Measurements from ENCODE around the gene ASIC4.

Gene ASIC4

DNA sequence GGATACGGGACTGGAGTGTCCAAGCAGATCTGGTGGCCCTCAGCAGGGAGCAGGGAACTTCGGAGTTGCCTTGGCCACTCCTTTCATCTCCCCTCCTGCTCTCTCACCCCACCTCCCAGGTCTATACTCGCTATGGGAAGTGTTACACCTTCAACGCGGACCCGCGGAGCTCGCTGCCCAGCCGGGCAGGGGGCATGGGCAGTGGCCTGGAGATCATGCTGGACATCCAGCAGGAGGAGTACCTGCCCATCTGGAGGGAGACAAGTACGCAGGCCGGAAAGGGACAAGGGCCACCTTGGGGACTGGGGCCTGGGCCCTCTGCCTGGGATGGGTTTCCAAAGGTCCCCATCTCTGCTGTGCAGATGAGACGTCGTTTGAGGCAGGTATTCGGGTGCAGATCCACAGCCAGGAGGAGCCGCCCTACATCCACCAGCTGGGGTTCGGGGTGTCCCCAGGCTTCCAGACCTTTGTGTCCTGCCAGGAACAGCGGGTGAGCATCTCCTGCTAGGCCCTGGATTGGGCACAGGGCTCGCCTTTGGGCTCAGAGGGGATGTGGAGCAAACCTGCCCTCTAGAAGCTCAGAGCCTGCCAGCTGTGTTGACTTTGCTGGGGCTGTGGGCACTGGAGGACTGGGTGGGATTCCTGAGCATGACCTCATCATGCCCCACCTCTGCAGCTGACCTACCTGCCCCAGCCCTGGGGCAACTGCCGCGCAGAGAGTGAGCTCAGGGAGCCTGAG is 17.5 kb downstream of the ASIC4 start:
- TF ChIP-seq, protein P1, sequence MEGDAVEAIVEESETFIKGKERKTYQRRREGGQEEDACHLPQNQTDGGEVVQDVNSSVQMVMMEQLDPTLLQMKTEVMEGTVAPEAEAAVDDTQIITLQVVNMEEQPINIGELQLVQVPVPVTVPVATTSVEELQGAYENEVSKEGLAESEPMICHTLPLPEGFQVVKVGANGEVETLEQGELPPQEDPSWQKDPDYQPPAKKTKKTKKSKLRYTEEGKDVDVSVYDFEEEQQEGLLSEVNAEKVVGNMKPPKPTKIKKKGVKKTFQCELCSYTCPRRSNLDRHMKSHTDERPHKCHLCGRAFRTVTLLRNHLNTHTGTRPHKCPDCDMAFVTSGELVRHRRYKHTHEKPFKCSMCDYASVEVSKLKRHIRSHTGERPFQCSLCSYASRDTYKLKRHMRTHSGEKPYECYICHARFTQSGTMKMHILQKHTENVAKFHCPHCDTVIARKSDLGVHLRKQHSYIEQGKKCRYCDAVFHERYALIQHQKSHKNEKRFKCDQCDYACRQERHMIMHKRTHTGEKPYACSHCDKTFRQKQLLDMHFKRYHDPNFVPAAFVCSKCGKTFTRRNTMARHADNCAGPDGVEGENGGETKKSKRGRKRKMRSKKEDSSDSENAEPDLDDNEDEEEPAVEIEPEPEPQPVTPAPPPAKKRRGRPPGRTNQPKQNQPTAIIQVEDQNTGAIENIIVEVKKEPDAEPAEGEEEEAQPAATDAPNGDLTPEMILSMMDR (IDR thresholded peaks at IDR 0.05; ENCODE audit: borderline replicate concordance, insufficient read depth, low read depth, low read length), result no peak
- no peak overlapping the region for H3K4me3 ChIP-seq (ENCODE audit: low read depth, low read length)

DNA sequence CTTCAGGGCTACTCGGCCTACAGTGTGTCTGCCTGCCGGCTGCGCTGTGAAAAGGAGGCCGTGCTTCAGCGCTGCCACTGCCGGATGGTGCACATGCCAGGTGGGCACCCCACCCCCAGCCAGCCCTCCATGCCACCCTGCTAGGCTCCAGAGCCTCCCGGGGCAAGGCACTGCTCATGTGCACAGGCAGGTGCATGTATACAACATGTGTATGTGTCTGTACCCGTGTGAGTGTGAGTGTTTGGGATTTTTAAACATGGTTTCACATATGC is 18.0 kb downstream of the ASIC4 start:
- TF ChIP-seq, protein P1 (IDR thresholded peaks at IDR 0.05; ENCODE audit: borderline replicate concordance, insufficient read depth, low read depth, low read length), result no peak
- no peak overlapping the region for H3K4me3 ChIP-seq (ENCODE audit: low read depth, low read length)

DNA sequence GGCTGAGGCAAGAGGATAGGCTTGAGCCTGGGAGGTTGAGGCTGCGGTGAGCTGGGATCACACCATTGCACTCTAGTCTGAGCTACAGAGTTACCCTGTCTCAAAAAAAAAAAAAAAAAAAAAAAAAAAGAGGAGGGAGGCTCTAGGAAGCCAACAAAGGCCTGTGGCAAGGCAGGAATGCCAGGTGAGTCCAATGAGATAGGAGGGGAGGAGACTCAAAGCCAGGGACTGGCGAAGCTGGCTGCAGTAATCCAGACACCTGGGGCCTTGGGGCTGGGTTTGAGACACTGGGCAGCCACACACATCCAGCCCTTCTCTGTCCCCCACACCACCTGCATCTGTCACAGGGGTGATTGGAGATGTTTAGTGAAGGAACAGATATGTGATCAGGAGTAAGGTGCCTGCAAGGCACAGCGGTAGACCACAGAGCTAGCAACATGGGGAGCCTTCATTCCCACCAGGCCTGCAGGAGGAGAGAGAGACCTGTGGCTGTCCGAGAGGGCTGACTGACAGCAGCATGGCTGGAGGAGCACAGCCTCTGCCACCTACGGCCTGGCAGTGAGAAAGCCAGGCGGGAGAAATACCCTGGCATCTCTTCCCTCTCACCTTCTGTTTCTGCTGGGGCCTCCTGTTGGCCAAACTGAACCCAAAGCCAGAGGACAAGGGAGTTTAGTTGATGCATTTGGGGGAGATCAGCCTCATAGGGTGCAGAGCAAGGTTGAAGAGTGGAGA is 19.8 kb downstream of the ASIC4 start:
- TF ChIP-seq, protein P1 (IDR thresholded peaks at IDR 0.05; ENCODE audit: borderline replicate concordance, insufficient read depth, low read depth, low read length), result no peak
- no peak overlapping the region for H3K4me3 ChIP-seq (ENCODE audit: low read depth, low read length)

DNA sequence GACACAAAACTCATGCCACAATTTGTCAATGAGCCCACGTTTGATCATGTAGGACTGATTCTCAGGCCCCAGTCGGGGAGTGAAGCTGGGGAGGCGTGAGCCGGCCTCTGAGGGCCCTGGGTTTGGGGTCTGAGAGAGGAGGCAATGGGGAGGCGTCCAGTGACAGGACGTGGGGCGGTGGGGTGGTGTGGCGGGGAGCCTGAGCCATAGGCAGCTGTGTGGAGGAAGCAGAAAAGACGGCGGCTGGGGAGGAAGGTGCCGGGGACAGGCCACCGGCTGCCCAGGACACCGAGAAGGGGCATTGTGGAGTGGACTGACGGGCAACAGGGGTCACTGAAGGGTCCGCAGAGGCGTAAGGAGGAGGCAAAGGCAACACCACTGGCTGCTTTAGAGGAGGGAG is 22.1 kb downstream of the ASIC4 start:
- H3K4me3 ChIP-seq (ENCODE audit: low read depth, low read length), result no peak overlapping the region
- TF ChIP-seq, protein P1 (IDR thresholded peaks at IDR 0.05; ENCODE audit: borderline replicate concordance, insufficient read depth, low read depth, low read length), result no peak

DNA sequence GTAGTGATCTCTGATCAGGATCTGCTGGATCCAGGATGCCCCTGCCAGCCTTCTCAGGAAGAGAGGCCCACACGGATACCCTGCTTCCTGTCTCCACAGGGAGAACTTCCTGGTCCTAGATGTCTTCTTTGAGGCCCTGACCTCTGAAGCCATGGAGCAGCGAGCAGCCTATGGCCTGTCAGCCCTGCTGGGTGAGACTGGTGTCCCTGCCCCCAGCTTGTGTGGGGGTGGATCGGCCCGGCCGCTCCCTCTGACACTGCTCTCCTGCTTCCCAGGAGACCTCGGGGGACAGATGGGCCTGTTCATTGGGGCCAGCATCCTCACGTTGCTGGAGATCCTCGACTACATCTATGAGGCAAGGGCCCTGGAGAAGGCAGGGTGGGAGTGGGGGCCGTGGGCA is 22.7 kb downstream of the ASIC4 start:
- no peak overlapping the region for H3K4me3 ChIP-seq (ENCODE audit: low read depth, low read length)
- TF ChIP-seq, protein P1 (IDR thresholded peaks at IDR 0.05; ENCODE audit: borderline replicate concordance, insufficient read depth, low read depth, low read length), result no peak

DNA sequence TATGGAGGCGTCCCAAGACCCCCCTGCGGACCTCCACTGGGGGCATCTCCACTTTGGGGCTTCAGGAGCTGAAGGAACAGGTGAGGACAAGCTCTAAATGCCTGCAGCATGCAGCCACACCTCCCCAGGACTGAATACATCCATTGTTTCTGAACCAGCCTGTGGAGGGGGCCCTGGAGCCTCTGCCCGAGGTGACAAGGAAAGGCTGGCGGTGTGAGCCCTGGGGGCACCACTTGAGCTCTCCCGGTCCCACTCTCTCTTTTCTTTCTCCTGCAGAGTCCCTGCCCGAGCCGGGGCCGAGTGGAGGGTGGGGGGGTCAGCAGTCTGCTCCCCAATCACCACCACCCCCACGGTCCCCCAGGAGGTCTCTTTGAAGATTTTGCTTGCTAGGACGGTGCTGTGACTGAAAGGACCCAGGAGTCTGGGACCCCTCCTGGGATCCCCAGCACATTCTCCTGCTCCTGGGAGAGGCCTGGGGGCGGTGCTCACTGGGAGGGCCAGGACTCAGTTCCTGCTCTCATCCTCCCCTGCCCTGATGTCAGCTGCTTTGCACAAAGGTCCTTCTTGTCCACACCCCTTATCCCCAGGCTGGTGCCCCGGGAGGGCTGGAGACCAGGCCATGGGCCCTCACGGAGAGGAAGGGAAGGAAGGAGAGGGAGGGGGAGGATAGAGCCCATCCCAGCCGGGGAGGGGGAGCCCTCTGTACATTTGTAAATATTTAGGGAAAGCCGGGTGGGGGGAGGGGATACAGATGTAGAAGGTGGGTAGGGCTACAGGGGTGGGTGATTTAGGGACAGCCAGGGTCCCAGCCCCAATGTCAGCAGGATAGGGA is 23.6 kb downstream of the ASIC4 start:
- TF ChIP-seq, protein P1 (IDR thresholded peaks at IDR 0.05; ENCODE audit: borderline replicate concordance, insufficient read depth, low read depth, low read length), result no peak
- no peak overlapping the region for H3K4me3 ChIP-seq (ENCODE audit: low read depth, low read length)

Measured in GM12875 (cell line).